ENCODE data around the gene ANKFN1. TPM values are rescaled to one million over a fixed set of nuclear protein-coding genes. Genes with fewer than 3 reads are reported as not detected.

ANKFN1 gene
- total RNA-seq, 1 experiment from 2014 or later: not detected

DNA sequence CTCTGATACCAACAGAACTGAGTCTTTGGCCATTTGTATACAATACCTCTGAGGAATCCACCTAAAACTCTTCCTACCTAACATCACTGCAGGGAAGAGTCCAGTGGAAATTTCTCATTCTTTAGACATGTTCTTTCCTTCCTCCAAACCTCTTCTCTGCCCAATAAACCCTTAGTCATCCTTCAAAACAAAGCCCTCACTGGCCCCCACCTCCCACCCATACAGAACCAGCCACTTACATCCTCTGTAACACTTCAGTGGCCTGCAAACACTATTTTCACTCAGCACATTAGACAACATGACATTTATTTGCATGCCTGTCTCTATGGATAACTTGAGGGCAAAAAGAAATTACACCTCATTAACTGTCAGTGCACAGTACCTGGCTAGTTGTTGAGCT lies 239.9 kb downstream of the ANKFN1 start:
- Histone ChIP-seq H3K14ac (ENCODE audit: insufficient read depth, low read length) (no peak overlapping the region), H3K23ac (ENCODE audit: insufficient read length, low read depth, low read length) (no peak overlapping the region), H3K9ac (ENCODE audit: extremely low read depth, insufficient read length, low read length) (no peak overlapping the region), H3K9me3 (ENCODE audit: control insufficient read depth, low read depth, low read length) (no peaks in the 10 kb centered on the region), H3K18ac (ENCODE audit: insufficient read length, low read depth, low read length) (no peak overlapping the region), H4K20me1 (ENCODE audit: control insufficient read depth, insufficient read depth, insufficient read length) (no peaks in the 10 kb centered on the region), H2BK15ac (ENCODE audit: low read depth, low read length) (no peak overlapping the region), H2BK12ac (ENCODE audit: insufficient read length, low read depth, low read length) (no peak overlapping the region), H2BK20ac (ENCODE audit: low read depth, low read length, poor library complexity, severe bottlenecking) (no peak overlapping the region), H3K4me2 (ENCODE audit: insufficient read depth, insufficient read length, low read length) (no peak overlapping the region), H4K91ac (ENCODE audit: insufficient read length, low read depth, low read length) (no peak overlapping the region), H2AFZ (ENCODE audit: low read length) (no peak overlapping the region), H3K4me1 (ENCODE audit: insufficient read depth, low read length) (no peaks in the 10 kb centered on the region), H3K27me3 (ENCODE audit: insufficient read depth, low read length) (no peaks in the 10 kb centered on the region), H3K23me2 (ENCODE audit: insufficient read length, low read depth, low read length, poor library complexity, severe bottlenecking) (no peaks in the 10 kb centered on the region), H3K56ac (ENCODE audit: insufficient read length, low read depth, low read length) (no peak overlapping the region), H3K27ac (ENCODE audit: insufficient read length, low read depth, low read length) (no peak overlapping the region), H4K8ac (replicated peaks; ENCODE audit: insufficient read length, low read depth, low read length) (no peak overlapping the region), H3T11ph (ENCODE audit: low read length) (no peak overlapping the region), H3K4ac (ENCODE audit: low read depth, low read length) (no peak overlapping the region), H3K79me1 (ENCODE audit: insufficient read depth, low read depth, low read length, poor library complexity, severe bottlenecking) (no peaks in the 10 kb centered on the region), H2BK120ac (ENCODE audit: low read depth, low read length, poor library complexity, severe bottlenecking) (no peak overlapping the region), H3K79me2 (ENCODE audit: insufficient read depth, low read length) (no peaks in the 10 kb centered on the region), H2AK5ac (ENCODE audit: insufficient read length, low read length) (no peak overlapping the region), H4K5ac (ENCODE audit: insufficient read length, low read depth, low read length) (no peak overlapping the region), H2BK5ac (ENCODE audit: insufficient read length, low read length) (no peak overlapping the region)
- Mint-ChIP-seq H3K4me3 (no peak overlapping the region), H3K27me3 (ENCODE audit: low read depth) (no peaks in the 10 kb centered on the region), H3K27ac (no peak overlapping the region), H3K9me3 (peaks cover 10 to 17% of the 10 kb centered on the region in 2 experiments), H3K36me3 (ENCODE audit: insufficient read depth in 1 of 3, low read depth in 3 of 3) (peaks cover 0 to 3% (median 0%) of the 10 kb centered on the region in 3 experiments; a peak in 1 of 7 replicates), H3K4me1 (no peaks in the 10 kb centered on the region)
- TF ChIP-seq, protein P1, sequence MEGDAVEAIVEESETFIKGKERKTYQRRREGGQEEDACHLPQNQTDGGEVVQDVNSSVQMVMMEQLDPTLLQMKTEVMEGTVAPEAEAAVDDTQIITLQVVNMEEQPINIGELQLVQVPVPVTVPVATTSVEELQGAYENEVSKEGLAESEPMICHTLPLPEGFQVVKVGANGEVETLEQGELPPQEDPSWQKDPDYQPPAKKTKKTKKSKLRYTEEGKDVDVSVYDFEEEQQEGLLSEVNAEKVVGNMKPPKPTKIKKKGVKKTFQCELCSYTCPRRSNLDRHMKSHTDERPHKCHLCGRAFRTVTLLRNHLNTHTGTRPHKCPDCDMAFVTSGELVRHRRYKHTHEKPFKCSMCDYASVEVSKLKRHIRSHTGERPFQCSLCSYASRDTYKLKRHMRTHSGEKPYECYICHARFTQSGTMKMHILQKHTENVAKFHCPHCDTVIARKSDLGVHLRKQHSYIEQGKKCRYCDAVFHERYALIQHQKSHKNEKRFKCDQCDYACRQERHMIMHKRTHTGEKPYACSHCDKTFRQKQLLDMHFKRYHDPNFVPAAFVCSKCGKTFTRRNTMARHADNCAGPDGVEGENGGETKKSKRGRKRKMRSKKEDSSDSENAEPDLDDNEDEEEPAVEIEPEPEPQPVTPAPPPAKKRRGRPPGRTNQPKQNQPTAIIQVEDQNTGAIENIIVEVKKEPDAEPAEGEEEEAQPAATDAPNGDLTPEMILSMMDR (conservative IDR thresholded peaks at IDR 0.05): no peak
- no peak for DNase-seq
